Stomach (tissue), 4 donors: ENCODE data around the gene FADS6.

Experiments used
- CTCF ChIP-seq, 7 experiments: fragments of 450-650 bp in 4 of 7; fragments of 200-600 bp in 3 of 7; sonication (generic) in 3 of 7; IDR thresholded peaks; one replicate each; pipeline ENCODE4 v1.5.1; 2016 to 2019; ENCODE audit warnings: antibody characterized with exemption in 7 of 7, control low read depth in 2 of 7, mild to moderate bottlenecking in 1 of 7
- EP300 ChIP-seq: sonication (generic); formaldehyde crosslinking; IDR thresholded peaks from one replicate; pipeline ENCODE4 v1.6.1; 2017; ENCODE audit warnings: antibody characterized with exemption

- no peak for TF ChIP-seq CTCF (IDR thresholded peaks at IDR 0.05)
- TF ChIP-seq EP300, result no peak
These were observed 47.8 kb upstream of the FADS6 start for GRCh38 chr17:74941128-74941725.
